Testis (tissue), 2 donors: ENCODE measurements around the gene ABI3.

Source experiments
- CTCF ChIP-seq, 3 experiments: fragments of 450-650 bp in 2 of 3; fragments of 200-600 bp in 1 of 3; sonication (generic) in 1 of 3; IDR thresholded peaks; one replicate each; pipeline ENCODE4 v1.5.1; 2016 to 2019; ENCODE audit warnings: antibody characterized with exemption in 3 of 3, mild to moderate bottlenecking in 2 of 3, moderate library complexity in 1 of 3
- POLR2A ChIP-seq: fragments of 450-650 bp; IDR thresholded peaks from one replicate; pipeline ENCODE4 v1.6.1; 2017; ENCODE audit warnings: antibody characterized with exemption, mild to moderate bottlenecking, moderate library complexity

- TF ChIP-seq CTCF (IDR thresholded peaks at IDR 0.05) (no peak), POLR2A (no peak)
Measured at GRCh38 chr17:49190932-49191331, 19.6 kb upstream of the ABI3 start.
